Suprapubic skin (tissue), 4 donors: ENCODE results near the gene SARM1.

Experiments
- CTCF ChIP-seq, 2 donors: fragments of 200-600 bp in 1 of 2; fragments of 450-650 bp in 1 of 2; sonication (generic) in 1 of 2; IDR thresholded peaks; one replicate each; pipeline ENCODE4 v1.5.1; 2016 to 2019; ENCODE audit warnings: antibody characterized with exemption in 2 of 2, mild to moderate bottlenecking in 1 of 2, moderate library complexity in 1 of 2
- EP300 ChIP-seq: sonication (generic); formaldehyde crosslinking; IDR thresholded peaks from one replicate; pipeline ENCODE4 v1.6.1; 2017; ENCODE audit warnings: antibody characterized with exemption
- POLR2A ChIP-seq, 2 donors: fragments of 450-650 bp; IDR thresholded peaks; one replicate each; pipeline ENCODE4 v1.6.1; 2017; ENCODE audit warnings: antibody characterized with exemption in 2 of 2, mild to moderate bottlenecking in 2 of 2, moderate library complexity in 2 of 2
- POLR2AphosphoS5 ChIP-seq, 3 donors: sonication (generic); formaldehyde crosslinking; IDR thresholded peaks; one replicate each; pipeline ENCODE4 v1.6.1; 2017; ENCODE audit warnings: antibody characterized with exemption in 3 of 3

DNA sequence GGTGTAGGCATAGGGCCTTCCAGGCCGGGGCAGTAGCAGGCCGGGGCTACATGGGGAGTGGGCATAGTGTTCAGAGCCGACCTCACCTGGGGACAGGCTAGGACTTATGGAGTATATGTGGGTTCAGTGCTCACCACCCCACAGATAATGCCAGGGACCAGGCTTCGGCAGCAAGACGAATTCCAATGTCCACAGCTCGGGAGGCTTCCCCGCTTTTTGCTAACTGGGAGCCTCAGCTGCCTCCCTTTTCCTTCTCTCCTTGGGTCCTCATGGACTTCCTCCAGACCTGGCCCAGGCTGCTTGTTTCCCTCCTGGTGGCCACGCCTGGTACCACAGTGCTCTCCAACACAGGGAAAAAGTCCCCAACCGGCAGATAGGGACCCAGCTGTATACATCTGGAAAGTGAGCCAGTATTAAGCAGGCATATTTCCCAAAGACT, 54.6 kb downstream of the SARM1 start:
- TF ChIP-seq CTCF (IDR thresholded peaks at IDR 0.05), result peak in 1 of 2 donors; percentile 39
- no peak for TF ChIP-seq POLR2AphosphoS5 (IDR thresholded peaks at IDR 0.05)
- TF ChIP-seq POLR2A (IDR thresholded peaks at IDR 0.05), result no peak
- no peak for TF ChIP-seq EP300
